Panc1 (cell line): Measurements from ENCODE around the gene SLC4A9. TPM values are rescaled to one million over a fixed set of nuclear protein-coding genes. Genes with fewer than 3 reads are reported as not detected.
A peak's percentile ranks its signal among the peaks of the same experiment; 100 is the strongest.

Source experiments
- ATAC-seq: fragments of 200-7000 bp; cut with Tn5 transposase; 2 replicates; pipeline ENCODE4 v1.9.1; 2020; ENCODE audit warnings: mild to moderate bottlenecking, moderate library complexity
- BruUV-seq: library from RNA; stranded (reverse); fragments of 400-500 nt; replicated peaks from 2 replicates; lab custom pipeline; 2021; lab: Mats Ljungman, UMichigan
- CTCF ChIA-PET: fragments of 300-600 bp; sonication (Branson Sonifier 250); formaldehyde crosslinking; loops from one replicate; lab custom pipeline; 2022; ENCODE audit warnings: antibody characterized with exemption; lab: Charles Lee
- POLR2A ChIA-PET: fragments of 300-600 bp; sonication (Branson Sonifier 250); formaldehyde crosslinking; loops from one replicate; lab custom pipeline; 2022; ENCODE audit warnings: antibody characterized with exemption; lab: Charles Lee
- DNase-seq: peaks from one replicate; pipeline ENCODE4 v3.0.0-alpha.2; 2010; ENCODE audit warnings: low read depth, low spot score
- H3K27ac ChIP-seq: 2 replicates; pipeline ENCODE4 v1.5.1; 2011; ENCODE audit warnings: mild to moderate bottlenecking, low read length, inconsistent platforms
- H3K27me3 ChIP-seq: fragments of 200-500 bp; sonication (Bioruptor generic); 2 replicates; pipeline ENCODE4 v1.6.0; 2014; ENCODE audit warnings: low read length, inconsistent platforms; ENCODE audit not compliant: control insufficient read depth, insufficient read depth
- H3K36me3 ChIP-seq: fragments of 200-500 bp; sonication (Bioruptor generic); 2 replicates; pipeline ENCODE4 v1.5.1; 2014; ENCODE audit warnings: inconsistent platforms, mild to moderate bottlenecking, low read length, moderate library complexity; ENCODE audit not compliant: control insufficient read depth, insufficient read depth
- H3K4me1 ChIP-seq: 2 replicates; pipeline ENCODE4 v1.5.1; 2011; ENCODE audit warnings: inconsistent platforms, mild to moderate bottlenecking, low read length, moderate library complexity; ENCODE audit not compliant: control insufficient read depth, insufficient read depth
- H3K4me3 ChIP-seq, 2 experiments: 2 replicates each; pipeline ENCODE4 v1.5.1; 2011 to 2012; ENCODE audit warnings: low read depth in 2 of 2, low read length in 2 of 2, mild to moderate bottlenecking in 2 of 2, inconsistent platforms in 1 of 2, moderate library complexity in 1 of 2
- H3K9me3 ChIP-seq: fragments of 200-500 bp; sonication (Bioruptor generic); 2 replicates; pipeline ENCODE4 v1.5.1; 2014; ENCODE audit warnings: low read depth, mild to moderate bottlenecking, inconsistent platforms, low read length, moderate library complexity; ENCODE audit not compliant: control insufficient read depth, insufficient read depth
- POLR2AphosphoS5 ChIP-seq: IDR thresholded peaks from 2 replicates; pipeline ENCODE4 v1.6.1; 2012; ENCODE audit warnings: mild to moderate bottlenecking, low read depth, low read length, moderate library complexity
- SIN3A ChIP-seq: IDR thresholded peaks from 2 replicates; pipeline ENCODE4 v1.6.1; 2012; ENCODE audit warnings: low read depth, mild to moderate bottlenecking, low read length, moderate library complexity, borderline replicate concordance; ENCODE audit not compliant: insufficient read depth
- TCF7L2 ChIP-seq: IDR thresholded peaks from 2 replicates; pipeline ENCODE4 v1.6.1; 2011; ENCODE audit warnings: mild to moderate bottlenecking, low read depth, low read length, inconsistent platforms
- in situ Hi-C: cut with HindIII; loops from 2 replicates; pipeline ENCODE4 v1.10.0; 2016; ENCODE audit warnings: low sequenced_read_pairs, low pct_unique_long_range_greater_than_20kb
- intact Hi-C: fragments of 100-400 bp; cut with micrococcal nuclease; formaldehyde crosslinking; loops from one replicate; pipeline ENCODE4 v1.10.0; 2022; ENCODE audit not compliant: unreplicated experiment
- total RNA-seq: library from RNA; stranded (reverse); gene quantifications from one replicate; pipeline ENCODE4 v1.2.1, GENCODE V29; 2021; ENCODE audit not compliant: unreplicated experiment
- TF ChIP-seq, protein P1 (sequence below), 2 experiments: IDR thresholded peaks; 2 replicates each; pipeline ENCODE4 v1.6.1; 2011 to 2012; ENCODE audit warnings: low read depth in 2 of 2, control low read depth in 1 of 2, low read length in 1 of 2, mild to moderate bottlenecking in 1 of 2, moderate library complexity in 1 of 2; ENCODE audit not compliant: insufficient read depth in 1 of 2
- TF ChIP-seq, protein P2 (sequence below): fragments of 450-650 bp; IDR thresholded peaks from 2 replicates; pipeline ENCODE4 v1.5.1; 2017; ENCODE audit warnings: mild to moderate bottlenecking

SLC4A9 gene
- total RNA-seq, 1 experiment from 2014 or later: not detected

GRCh38 chr5:140311011-140311467, 49.0 kb upstream of the SLC4A9 start:
- ATAC-seq: peak; percentile 69
- Histone ChIP-seq H3K9me3 (no peaks in the 10 kb centered on the region), H3K4me1 (peaks cover 15% of the 10 kb centered on the region), H3K27me3 (no peaks in the 10 kb centered on the region), H3K4me3 (no peak overlapping the region), H3K27ac (no peak overlapping the region), H3K36me3 (no peaks in the 10 kb centered on the region)
- DNase-seq: no peak
- ChIA-PET CTCF (no interaction called here), POLR2A (no interaction called here)
- no TSS peak for BruUV-seq
- in situ Hi-C loops (no loop called here), intact Hi-C loops (no loop called here)
- TF ChIP-seq SIN3A (no peak), POLR2AphosphoS5 (no peak), TCF7L2 (no peak)
- TF ChIP-seq, protein P1, sequence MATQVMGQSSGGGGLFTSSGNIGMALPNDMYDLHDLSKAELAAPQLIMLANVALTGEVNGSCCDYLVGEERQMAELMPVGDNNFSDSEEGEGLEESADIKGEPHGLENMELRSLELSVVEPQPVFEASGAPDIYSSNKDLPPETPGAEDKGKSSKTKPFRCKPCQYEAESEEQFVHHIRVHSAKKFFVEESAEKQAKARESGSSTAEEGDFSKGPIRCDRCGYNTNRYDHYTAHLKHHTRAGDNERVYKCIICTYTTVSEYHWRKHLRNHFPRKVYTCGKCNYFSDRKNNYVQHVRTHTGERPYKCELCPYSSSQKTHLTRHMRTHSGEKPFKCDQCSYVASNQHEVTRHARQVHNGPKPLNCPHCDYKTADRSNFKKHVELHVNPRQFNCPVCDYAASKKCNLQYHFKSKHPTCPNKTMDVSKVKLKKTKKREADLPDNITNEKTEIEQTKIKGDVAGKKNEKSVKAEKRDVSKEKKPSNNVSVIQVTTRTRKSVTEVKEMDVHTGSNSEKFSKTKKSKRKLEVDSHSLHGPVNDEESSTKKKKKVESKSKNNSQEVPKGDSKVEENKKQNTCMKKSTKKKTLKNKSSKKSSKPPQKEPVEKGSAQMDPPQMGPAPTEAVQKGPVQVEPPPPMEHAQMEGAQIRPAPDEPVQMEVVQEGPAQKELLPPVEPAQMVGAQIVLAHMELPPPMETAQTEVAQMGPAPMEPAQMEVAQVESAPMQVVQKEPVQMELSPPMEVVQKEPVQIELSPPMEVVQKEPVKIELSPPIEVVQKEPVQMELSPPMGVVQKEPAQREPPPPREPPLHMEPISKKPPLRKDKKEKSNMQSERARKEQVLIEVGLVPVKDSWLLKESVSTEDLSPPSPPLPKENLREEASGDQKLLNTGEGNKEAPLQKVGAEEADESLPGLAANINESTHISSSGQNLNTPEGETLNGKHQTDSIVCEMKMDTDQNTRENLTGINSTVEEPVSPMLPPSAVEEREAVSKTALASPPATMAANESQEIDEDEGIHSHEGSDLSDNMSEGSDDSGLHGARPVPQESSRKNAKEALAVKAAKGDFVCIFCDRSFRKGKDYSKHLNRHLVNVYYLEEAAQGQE (IDR thresholded peaks at IDR 0.05; ENCODE audit: insufficient read depth in 1 of 2, low read depth in 2 of 2, low read length in 1 of 2): no peak
- TF ChIP-seq, protein P2, sequence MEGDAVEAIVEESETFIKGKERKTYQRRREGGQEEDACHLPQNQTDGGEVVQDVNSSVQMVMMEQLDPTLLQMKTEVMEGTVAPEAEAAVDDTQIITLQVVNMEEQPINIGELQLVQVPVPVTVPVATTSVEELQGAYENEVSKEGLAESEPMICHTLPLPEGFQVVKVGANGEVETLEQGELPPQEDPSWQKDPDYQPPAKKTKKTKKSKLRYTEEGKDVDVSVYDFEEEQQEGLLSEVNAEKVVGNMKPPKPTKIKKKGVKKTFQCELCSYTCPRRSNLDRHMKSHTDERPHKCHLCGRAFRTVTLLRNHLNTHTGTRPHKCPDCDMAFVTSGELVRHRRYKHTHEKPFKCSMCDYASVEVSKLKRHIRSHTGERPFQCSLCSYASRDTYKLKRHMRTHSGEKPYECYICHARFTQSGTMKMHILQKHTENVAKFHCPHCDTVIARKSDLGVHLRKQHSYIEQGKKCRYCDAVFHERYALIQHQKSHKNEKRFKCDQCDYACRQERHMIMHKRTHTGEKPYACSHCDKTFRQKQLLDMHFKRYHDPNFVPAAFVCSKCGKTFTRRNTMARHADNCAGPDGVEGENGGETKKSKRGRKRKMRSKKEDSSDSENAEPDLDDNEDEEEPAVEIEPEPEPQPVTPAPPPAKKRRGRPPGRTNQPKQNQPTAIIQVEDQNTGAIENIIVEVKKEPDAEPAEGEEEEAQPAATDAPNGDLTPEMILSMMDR: no peak

GRCh38 chr5:140312067-140312790, 47.8 kb upstream of the SLC4A9 start:
- Histone ChIP-seq H3K36me3 (no peaks in the 10 kb centered on the region), H3K4me3 (peak overlapping the region in 1 of 2 experiments; percentile 13; a peak in 2 of 4 replicates), H3K27ac (no peak overlapping the region; the same call in 1 of the 2 replicates), H3K4me1 (peaks cover 15% of the 10 kb centered on the region), H3K9me3 (no peaks in the 10 kb centered on the region), H3K27me3 (no peaks in the 10 kb centered on the region)
- ChIA-PET POLR2A (interaction anchor here (0.6 kb wide), 1 partner anchor 66 kb away, joined by 3 read pairs; no protein-coding TSS in a partner anchor), CTCF (no interaction called here)
- no peak for TF ChIP-seq SIN3A
- TF ChIP-seq POLR2AphosphoS5: no peak
- TF ChIP-seq, protein P2: no peak
- TF ChIP-seq, protein P1 (IDR thresholded peaks at IDR 0.05; ENCODE audit: insufficient read depth in 1 of 2, low read depth in 2 of 2, low read length in 1 of 2): no peak
- TF ChIP-seq TCF7L2: no peak
- peak; percentile 87 for DNase-seq
- BruUV-seq: no TSS peak
- intact Hi-C loops (no loop called here), in situ Hi-C loops (no loop called here)
- peak; percentile 92 for ATAC-seq
